ENCODE measurements around the gene SALL4. TPM values are rescaled to one million over a fixed set of nuclear protein-coding genes. Genes with fewer than 3 reads are reported as not detected.

The SALL4 gene
- total RNA-seq (0.51 and 1.5 TPM in 2 replicates), polyA plus RNA-seq (0.15 and 0.32 TPM in 2 replicates), polyA minus RNA-seq (ENCODE audit: low replicate concordance) (0.82 TPM in 1 of 2 replicates, not detected in the other)
- 0.02 and 0.15 TPM in 2 replicates for polyA plus RNA-seq (2012)

DNA sequence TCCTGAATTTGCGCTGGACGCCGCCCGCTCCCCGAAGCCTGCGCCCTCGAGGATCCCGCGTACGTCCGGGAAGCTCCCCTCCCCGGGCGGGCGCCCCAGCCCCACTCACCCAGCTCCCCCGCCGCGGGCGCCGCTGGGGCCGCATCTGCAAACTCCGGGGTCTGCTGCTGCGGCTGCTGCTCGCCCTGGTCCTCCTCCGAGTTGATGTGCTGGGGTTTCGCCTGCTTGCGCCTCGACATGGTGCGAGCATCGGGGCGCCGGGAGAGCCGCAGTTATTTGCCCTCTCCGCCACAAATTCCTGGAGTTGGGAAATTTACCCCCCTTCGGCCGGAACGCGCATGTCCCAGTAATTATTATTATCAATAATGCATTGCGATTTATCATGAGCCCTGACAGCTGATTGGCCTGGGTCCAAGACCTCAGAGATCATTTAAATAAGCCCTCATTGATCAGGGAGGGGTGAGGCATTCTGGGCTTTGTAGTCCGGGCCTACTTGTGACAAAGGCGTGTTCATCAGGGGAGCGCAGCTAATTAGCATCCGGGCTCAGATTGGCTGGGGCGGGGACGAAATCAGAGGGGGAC, at the start of gene SALL4:
Gene SALL4, minus strand, starts transcription at position 352 of the 582 bp plus-strand sequence. Its CDS starts 113 bp downstream, at position 239.
- Histone ChIP-seq H3K79me2 (ENCODE audit: control insufficient read depth, insufficient read depth, low read length) (no peaks in the 10 kb centered on the region), H3K4me3 (replicated peaks in 1 of 4; ENCODE audit: control extremely low read depth in 1 of 4, insufficient read depth in 1 of 4, low read depth in 3 of 4, low read length in 4 of 4) (peak within 1 kb of the TSS; percentile 43 to 63 (median 56)), H3K4me1 (ENCODE audit: control insufficient read depth, extremely low read depth, insufficient read depth, low read length) (peaks cover 4% of the 10 kb centered on the region), H3K9ac (ENCODE audit: insufficient read depth, low read length) (no peak within 1 kb of the TSS), H3K27ac (ENCODE audit: insufficient read depth, low read length) (no peak within 1 kb of the TSS), H3K9me3 (ENCODE audit: control insufficient read depth, insufficient read depth, low read depth, low read length) (no peaks in the 10 kb centered on the region), H4K20me1 (ENCODE audit: control insufficient read depth, extremely low read depth, insufficient read depth, low read length) (no peaks in the 10 kb centered on the region), H3K4me2 (ENCODE audit: extremely low read depth, insufficient read depth, low read length) (peak within 1 kb of the TSS; percentile 85), H3K36me3 (ENCODE audit: control insufficient read depth, insufficient read depth, low read length) (no peaks in the 10 kb centered on the region), H2AFZ (ENCODE audit: low read length) (no peak within 1 kb of the TSS), H3K27me3 (ENCODE audit: control insufficient read depth, insufficient read depth, low read length) (peaks cover 2% of the 10 kb centered on the region)
- TF ChIP-seq EZH2 (IDR thresholded peaks at IDR 0.05; ENCODE audit: low read length, missing control alignments) = no peak
- TF ChIP-seq CTCF (conservative IDR thresholded peaks at IDR 0.05 in 1 of 2, IDR thresholded peaks at IDR 0.05 in 1 of 2; ENCODE audit: low read depth in 1 of 2, low read length in 2 of 2) = no peak
- peak; percentile 11 to 23 for DNase-seq (ENCODE audit: low read depth in 2 of 2)

GRCh38 chr20:51848346-51848745, 46.0 kb upstream of the SALL4 start:
- Histone ChIP-seq H3K79me2 (ENCODE audit: control insufficient read depth, insufficient read depth, low read length) (no peaks in the 10 kb centered on the region), H3K27me3 (ENCODE audit: control insufficient read depth, insufficient read depth, low read length) (no peaks in the 10 kb centered on the region), H2AFZ (ENCODE audit: low read length) (no peak overlapping the region), H3K36me3 (ENCODE audit: control insufficient read depth, insufficient read depth, low read length) (no peaks in the 10 kb centered on the region), H3K27ac (ENCODE audit: insufficient read depth, low read length) (no peak overlapping the region), H3K9ac (ENCODE audit: insufficient read depth, low read length) (no peak overlapping the region), H3K9me3 (ENCODE audit: control insufficient read depth, insufficient read depth, low read depth, low read length) (no peaks in the 10 kb centered on the region), H3K4me1 (ENCODE audit: control insufficient read depth, extremely low read depth, insufficient read depth, low read length) (no peaks in the 10 kb centered on the region), H3K4me3 (replicated peaks in 1 of 4; ENCODE audit: control extremely low read depth in 1 of 4, insufficient read depth in 1 of 4, low read depth in 3 of 4, low read length in 4 of 4) (no peak overlapping the region), H3K4me2 (ENCODE audit: extremely low read depth, insufficient read depth, low read length) (no peak overlapping the region), H4K20me1 (ENCODE audit: control insufficient read depth, extremely low read depth, insufficient read depth, low read length) (no peaks in the 10 kb centered on the region)
- TF ChIP-seq CTCF (conservative IDR thresholded peaks at IDR 0.05 in 1 of 2, IDR thresholded peaks at IDR 0.05 in 1 of 2; ENCODE audit: low read depth in 1 of 2, low read length in 2 of 2) (no peak), EZH2 (IDR thresholded peaks at IDR 0.05; ENCODE audit: low read length, missing control alignments) (no peak)
- no peak for DNase-seq (ENCODE audit: low read depth in 2 of 2)

- no peak for DNase-seq (ENCODE audit: low read depth in 2 of 2)
- Histone ChIP-seq H3K4me1 (ENCODE audit: control insufficient read depth, extremely low read depth, insufficient read depth, low read length) (no peaks in the 10 kb centered on the region), H3K36me3 (ENCODE audit: control insufficient read depth, insufficient read depth, low read length) (no peaks in the 10 kb centered on the region), H3K4me3 (replicated peaks in 1 of 4; ENCODE audit: control extremely low read depth in 1 of 4, insufficient read depth in 1 of 4, low read depth in 3 of 4, low read length in 4 of 4) (no peak overlapping the region), H3K9me3 (ENCODE audit: control insufficient read depth, insufficient read depth, low read depth, low read length) (no peaks in the 10 kb centered on the region), H3K79me2 (ENCODE audit: control insufficient read depth, insufficient read depth, low read length) (no peaks in the 10 kb centered on the region), H3K4me2 (ENCODE audit: extremely low read depth, insufficient read depth, low read length) (no peak overlapping the region), H3K9ac (ENCODE audit: insufficient read depth, low read length) (no peak overlapping the region), H3K27ac (ENCODE audit: insufficient read depth, low read length) (no peak overlapping the region), H3K27me3 (ENCODE audit: control insufficient read depth, insufficient read depth, low read length) (no peaks in the 10 kb centered on the region), H4K20me1 (ENCODE audit: control insufficient read depth, extremely low read depth, insufficient read depth, low read length) (no peaks in the 10 kb centered on the region), H2AFZ (ENCODE audit: low read length) (no peak overlapping the region)
- TF ChIP-seq CTCF (conservative IDR thresholded peaks at IDR 0.05 in 1 of 2, IDR thresholded peaks at IDR 0.05 in 1 of 2; ENCODE audit: low read depth in 1 of 2, low read length in 2 of 2) (no peak), EZH2 (IDR thresholded peaks at IDR 0.05; ENCODE audit: low read length, missing control alignments) (no peak)
Observed at GRCh38 chr20:51840865-51841264, 38.5 kb upstream of the SALL4 start.
